ENCODE results near the gene SPTAN1. TPM values are rescaled to one million over a fixed set of nuclear protein-coding genes. Genes with fewer than 3 reads are reported as not detected.
"Not testable (repeated sequence)": the region's sequence is repeated elsewhere in the genome, so short reads cannot be mapped to it uniquely, and the experiment has no call there.

Gene SPTAN1
- total and polyA plus RNA-seq, 8 donors: 58.6 to 155 (median 90.9) TPM

DNA sequence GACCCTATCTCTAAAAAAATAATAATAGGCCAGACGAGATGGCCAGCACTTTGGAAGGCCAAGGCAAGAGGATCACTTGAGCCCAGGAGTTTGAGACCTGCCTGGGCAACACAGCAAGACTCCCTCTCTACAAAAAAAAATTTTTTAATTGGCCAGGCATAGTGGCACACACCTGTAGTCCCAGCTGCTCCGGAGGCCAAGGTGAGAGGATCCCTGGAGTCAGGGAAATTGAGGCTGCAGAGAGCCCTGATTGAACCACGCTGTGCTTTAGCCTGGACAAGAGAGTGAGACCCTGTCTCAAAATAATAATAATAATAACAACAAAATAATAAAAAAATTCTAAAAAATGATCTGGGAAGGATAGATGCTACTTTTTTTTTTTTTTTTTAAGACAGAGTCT lies 105.4 kb downstream of the SPTAN1 start:
- FAIRE-seq: no peak
- 95 to 96% methylated on average over 3 of the region's 3 CpGs for WGBS, 2 donors

DNA sequence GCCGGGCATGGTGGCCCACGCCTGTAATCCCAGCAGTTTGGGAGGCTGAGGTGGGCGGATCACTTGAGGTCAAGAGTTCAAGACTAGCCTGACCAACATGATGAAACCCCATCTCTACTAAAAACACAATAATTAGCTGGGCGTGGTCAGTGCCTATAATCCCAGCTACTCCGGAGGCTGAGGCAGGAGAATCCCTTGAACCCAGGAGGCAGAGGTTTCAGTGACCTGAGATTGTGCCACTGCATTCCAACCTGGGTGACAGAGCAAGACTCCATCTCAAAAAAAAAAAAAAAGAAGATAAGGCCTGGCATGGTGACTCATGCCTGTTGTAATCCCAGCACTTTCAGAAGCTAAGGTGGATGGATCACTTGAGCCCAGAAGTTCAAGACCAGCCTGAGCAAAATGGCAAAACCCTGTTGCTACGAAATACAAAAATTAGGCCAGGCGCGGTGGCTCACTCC lies 114.1 kb downstream of the SPTAN1 start:
- intact Hi-C loops (cut with DNase I); H3K27me3 ChIP-seq; FAIRE-seq; H3K36me3 ChIP-seq; DNase-seq; H3K4me3 ChIP-seq; H3K9me3 ChIP-seq; H3K27ac ChIP-seq; H3K4me1 ChIP-seq: not testable (repeated sequence)
- 94 to 97% methylated on average over 8 of the region's 8 CpGs for WGBS, 2 donors
- peak in 1 of 4 donors; percentile 28 for ATAC-seq

More for the DNA sequence above, 105.4 kb downstream of the SPTAN1 start:
- Histone ChIP-seq H3K4me1 (no peaks in the 10 kb centered on the region), H3K4me3 (no peak overlapping the region), H3K9me3 (no peaks in the 10 kb centered on the region), H3K27ac (no peak overlapping the region), H3K27me3 (no peaks in the 10 kb centered on the region), H3K36me3 (no peaks in the 10 kb centered on the region)
- ATAC-seq: no peak
- intact Hi-C loops (cut with DNase I): no loop called here
- TF ChIP-seq, protein P1, sequence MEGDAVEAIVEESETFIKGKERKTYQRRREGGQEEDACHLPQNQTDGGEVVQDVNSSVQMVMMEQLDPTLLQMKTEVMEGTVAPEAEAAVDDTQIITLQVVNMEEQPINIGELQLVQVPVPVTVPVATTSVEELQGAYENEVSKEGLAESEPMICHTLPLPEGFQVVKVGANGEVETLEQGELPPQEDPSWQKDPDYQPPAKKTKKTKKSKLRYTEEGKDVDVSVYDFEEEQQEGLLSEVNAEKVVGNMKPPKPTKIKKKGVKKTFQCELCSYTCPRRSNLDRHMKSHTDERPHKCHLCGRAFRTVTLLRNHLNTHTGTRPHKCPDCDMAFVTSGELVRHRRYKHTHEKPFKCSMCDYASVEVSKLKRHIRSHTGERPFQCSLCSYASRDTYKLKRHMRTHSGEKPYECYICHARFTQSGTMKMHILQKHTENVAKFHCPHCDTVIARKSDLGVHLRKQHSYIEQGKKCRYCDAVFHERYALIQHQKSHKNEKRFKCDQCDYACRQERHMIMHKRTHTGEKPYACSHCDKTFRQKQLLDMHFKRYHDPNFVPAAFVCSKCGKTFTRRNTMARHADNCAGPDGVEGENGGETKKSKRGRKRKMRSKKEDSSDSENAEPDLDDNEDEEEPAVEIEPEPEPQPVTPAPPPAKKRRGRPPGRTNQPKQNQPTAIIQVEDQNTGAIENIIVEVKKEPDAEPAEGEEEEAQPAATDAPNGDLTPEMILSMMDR (IDR thresholded peaks at IDR 0.05): no peak
- DNase-seq: no peak

DNA sequence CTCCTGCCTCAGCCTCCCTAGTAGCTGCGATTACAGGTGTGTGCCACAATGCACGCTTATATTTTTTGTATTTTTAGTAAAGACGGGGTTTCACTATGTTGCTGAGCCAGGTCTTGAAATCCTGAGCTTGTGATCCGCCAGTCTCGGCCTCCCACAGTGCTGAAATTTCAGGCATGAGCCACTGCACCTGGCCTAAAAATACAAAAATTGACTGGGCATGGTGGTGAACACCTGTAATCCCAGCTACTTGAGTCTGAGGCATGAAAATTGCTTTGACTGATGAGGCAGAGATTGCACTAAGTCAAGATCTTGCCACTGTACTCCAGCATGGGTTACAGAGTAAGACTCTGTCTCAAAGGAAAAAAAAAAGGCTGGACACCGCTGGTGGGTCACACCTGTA lies 117.4 kb downstream of the SPTAN1 start:
- DNase-seq (no peak), ATAC-seq (no peak), FAIRE-seq (no peak)
- WGBS, 2 donors: 96 to 98% methylated on average over 6 of the region's 6 CpGs
- TF ChIP-seq, protein P1 (IDR thresholded peaks at IDR 0.05): no peak
- no peaks in the 10 kb centered on the region for H3K27me3 ChIP-seq
- no peaks in the 10 kb centered on the region for H3K36me3 ChIP-seq
- intact Hi-C loops (cut with DNase I): no loop called here
- H3K4me3 ChIP-seq: no peak overlapping the region
- no peaks in the 10 kb centered on the region for H3K9me3 ChIP-seq
- H3K4me1 ChIP-seq: no peaks in the 10 kb centered on the region
- H3K27ac ChIP-seq: no peak overlapping the region

DNA sequence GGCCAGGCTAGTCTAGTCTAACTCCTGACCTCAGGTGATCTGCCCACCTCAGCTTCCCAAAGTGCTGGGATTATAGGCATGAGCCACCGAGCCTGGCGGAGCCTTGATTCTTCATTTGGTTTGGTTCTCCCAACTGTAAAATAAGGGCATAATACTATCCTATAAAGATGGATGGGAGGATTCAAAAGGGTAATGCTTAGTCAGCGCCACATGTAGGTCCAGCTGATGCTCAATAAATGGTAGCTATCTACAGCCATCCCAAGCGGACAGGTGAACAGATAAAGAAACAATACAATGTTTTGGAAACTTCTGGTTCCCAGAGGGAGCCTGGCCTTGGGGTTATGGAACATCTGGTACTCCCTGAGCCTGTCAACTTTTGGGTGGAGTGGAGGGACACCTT lies 123.0 kb downstream of the SPTAN1 start:
- Histone ChIP-seq H3K4me3 (no peak overlapping the region), H3K27ac (no peak overlapping the region), H3K36me3 (no peaks in the 10 kb centered on the region), H3K27me3 (no peaks in the 10 kb centered on the region), H3K9me3 (no peaks in the 10 kb centered on the region), H3K4me1 (no peaks in the 10 kb centered on the region)
- WGBS, 2 donors: 97 to 98% methylated on average over 4 of the region's 4 CpGs
- DNase-seq (peak in 1 of 6 donors; percentile 4), FAIRE-seq (no peak), ATAC-seq (no peak)
- TF ChIP-seq, protein P1 (IDR thresholded peaks at IDR 0.05): no peak
- intact Hi-C loops (cut with DNase I): no loop called here

DNA sequence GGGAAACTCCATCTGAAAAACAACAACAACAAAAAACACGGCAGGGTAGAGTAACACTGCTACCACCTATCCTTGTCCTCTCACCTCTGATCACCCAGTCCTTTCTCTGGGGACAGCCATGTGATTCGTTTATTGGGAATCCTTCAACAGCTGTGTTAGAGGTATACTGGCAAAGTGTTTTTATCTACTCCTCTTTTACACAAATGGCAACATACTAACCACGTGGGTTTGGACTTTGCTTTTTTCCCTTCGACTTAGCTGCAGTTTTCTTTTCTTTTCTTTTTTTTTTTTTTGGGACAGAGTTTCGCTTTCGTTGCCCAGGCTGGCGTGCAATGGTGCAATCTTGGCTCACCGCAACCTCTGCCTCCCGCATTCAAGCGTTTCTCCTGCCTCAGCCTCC lies 125.4 kb downstream of the SPTAN1 start:
- FAIRE-seq (no peak), DNase-seq (peak in 1 of 6 donors; percentile 4), ATAC-seq (no peak)
- intact Hi-C loops (cut with DNase I): no loop called here
- H3K9me3 ChIP-seq: no peaks in the 10 kb centered on the region
- no peak overlapping the region for H3K4me3 ChIP-seq
- H3K27ac ChIP-seq: no peak overlapping the region
- no peaks in the 10 kb centered on the region for H3K36me3 ChIP-seq
- WGBS, 2 donors: 89 to 90% methylated on average over 10 of the region's 10 CpGs
- TF ChIP-seq, protein P1 (IDR thresholded peaks at IDR 0.05): no peak
- no peaks in the 10 kb centered on the region for H3K27me3 ChIP-seq
- H3K4me1 ChIP-seq: peaks cover 0 to 3% (median 0%) of the 10 kb centered on the region in 3 donors

Other genes starting within 250 kb of the SPTAN1 start
- 10 to 100 TPM in 4 of 6 donors, 1 to 10 TPM in 2; 6.6 to 16.5 (median 13.8) TPM for gene TRUB2, start 230.1 kb upstream of the SPTAN1 start, total RNA-seq
- gene TRUB2, start 230.1 kb upstream of the SPTAN1 start, polyA plus RNA-seq: 10 to 100 TPM; 10.2 to 12.1 TPM
- gene COQ4, start 229.7 kb upstream of the SPTAN1 start, total RNA-seq: 10 to 100 TPM; 23.1 to 38.9 (median 27.4) TPM
- gene COQ4, start 229.7 kb upstream of the SPTAN1 start, polyA plus RNA-seq: 100 to 1,000 TPM in 1 of 2 donors, 10 to 100 TPM in 1; 82.6 to 103 TPM
- gene SLC27A4, start 212.1 kb upstream of the SPTAN1 start, total RNA-seq: 10 to 100 TPM in 5 of 6 donors, 1 to 10 TPM in 1; 9.6 to 14.2 (median 12.4) TPM
- 10 to 100 TPM; 18.6 to 32.9 TPM for gene SLC27A4, start 212.1 kb upstream of the SPTAN1 start, polyA plus RNA-seq
- 10 to 100 TPM; 30.9 to 46.1 (median 34.0) TPM for gene URM1, start 181.2 kb upstream of the SPTAN1 start, total RNA-seq
- gene URM1, start 181.2 kb upstream of the SPTAN1 start, polyA plus RNA-seq: 10 to 100 TPM; 18.5 to 32.9 TPM
- 10 to 100 TPM; 13.0 to 29.9 (median 16.6) TPM for gene CERCAM, start 131.7 kb upstream of the SPTAN1 start, total RNA-seq
- 10 to 100 TPM; 21.3 to 24.7 TPM for gene CERCAM, start 131.7 kb upstream of the SPTAN1 start, polyA plus RNA-seq
- gene ODF2, start 96.6 kb upstream of the SPTAN1 start, total RNA-seq: 10 to 100 TPM in 2 of 6 donors, 1 to 10 TPM in 4; 8.0 to 14.5 (median 9.3) TPM
- gene ODF2, start 96.6 kb upstream of the SPTAN1 start, polyA plus RNA-seq: 10 to 100 TPM; 10.9 to 15.0 TPM
- gene GLE1, start 47.9 kb upstream of the SPTAN1 start, total RNA-seq: 10 to 100 TPM in 1 of 6 donors, 1 to 10 TPM in 5; 4.8 to 11.1 (median 8.0) TPM
- 10 to 100 TPM in 1 of 2 donors, 1 to 10 TPM in 1; 5.1 to 11.2 TPM for gene GLE1, start 47.9 kb upstream of the SPTAN1 start, polyA plus RNA-seq
- gene DYNC2I2, start 104.3 kb downstream of the SPTAN1 start, total RNA-seq: 10 to 100 TPM; 19.5 to 29.3 (median 21.1) TPM
- gene DYNC2I2, start 104.3 kb downstream of the SPTAN1 start, polyA plus RNA-seq: 10 to 100 TPM; 75.2 to 90.3 TPM
- gene SET, start 136.6 kb downstream of the SPTAN1 start, total RNA-seq: 100 to 1,000 TPM; 107 to 162 (median 150) TPM
- gene SET, start 136.6 kb downstream of the SPTAN1 start, polyA plus RNA-seq: 10 to 100 TPM; 42.9 to 77.3 TPM
- 1 to 10 TPM; 2.5 to 4.3 (median 3.7) TPM for gene PKN3, start 149.9 kb downstream of the SPTAN1 start, total RNA-seq
- 10 to 100 TPM; 10.0 to 11.0 TPM for gene PKN3, start 149.9 kb downstream of the SPTAN1 start, polyA plus RNA-seq
- gene ZDHHC12, start 171.5 kb downstream of the SPTAN1 start, total RNA-seq: 10 to 100 TPM; 18.3 to 31.5 (median 25.4) TPM
- gene ZDHHC12, start 171.5 kb downstream of the SPTAN1 start, polyA plus RNA-seq: 10 to 100 TPM; 27.6 to 56.9 TPM
- 10 to 100 TPM; 15.8 to 23.4 (median 17.9) TPM for gene ZER1, start 219.3 kb downstream of the SPTAN1 start, total RNA-seq
- gene ZER1, start 219.3 kb downstream of the SPTAN1 start, polyA plus RNA-seq: 10 to 100 TPM; 16.9 to 22.6 TPM
- 10 to 100 TPM; 10.9 to 18.5 (median 12.7) TPM for gene TBC1D13, start 234.7 kb downstream of the SPTAN1 start, total RNA-seq
- gene TBC1D13, start 234.7 kb downstream of the SPTAN1 start, polyA plus RNA-seq: 10 to 100 TPM; 15.7 to 17.2 TPM